ENCODE results near the gene ZNF544.
"Not testable (repeated sequence)": the region's sequence is repeated elsewhere in the genome, so short reads cannot be mapped to it uniquely, and the experiment has no call there.

ZNF544 gene

DNA sequence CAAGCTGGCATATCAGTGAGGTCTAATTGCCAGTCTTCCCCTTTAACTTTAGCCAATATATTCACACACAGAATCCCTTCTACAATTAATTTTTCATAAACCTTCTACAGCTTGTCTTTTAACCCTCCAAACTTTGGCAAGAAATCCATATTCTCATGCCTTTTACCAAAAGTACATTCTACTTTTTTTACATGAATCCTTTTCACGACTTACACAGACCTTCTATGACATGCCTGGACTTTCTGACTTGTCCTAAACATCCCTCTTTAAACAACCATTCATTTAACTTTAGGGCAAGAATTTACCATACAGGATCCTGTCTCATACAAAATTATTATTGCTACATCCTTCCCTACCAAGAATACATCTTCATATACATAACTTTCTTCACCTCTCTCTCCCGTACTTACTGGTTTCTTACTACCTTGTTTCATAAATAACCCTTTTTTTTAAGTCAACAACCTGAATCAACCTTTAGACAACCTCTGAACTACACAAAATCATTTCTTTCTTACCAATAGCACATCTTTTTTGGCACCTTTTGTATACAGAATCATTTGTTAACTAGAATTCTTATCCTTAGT is 23.5 kb downstream of the ZNF544 start:
- no peak for DNase-seq (ENCODE audit: low read depth in 2 of 2)

DNA sequence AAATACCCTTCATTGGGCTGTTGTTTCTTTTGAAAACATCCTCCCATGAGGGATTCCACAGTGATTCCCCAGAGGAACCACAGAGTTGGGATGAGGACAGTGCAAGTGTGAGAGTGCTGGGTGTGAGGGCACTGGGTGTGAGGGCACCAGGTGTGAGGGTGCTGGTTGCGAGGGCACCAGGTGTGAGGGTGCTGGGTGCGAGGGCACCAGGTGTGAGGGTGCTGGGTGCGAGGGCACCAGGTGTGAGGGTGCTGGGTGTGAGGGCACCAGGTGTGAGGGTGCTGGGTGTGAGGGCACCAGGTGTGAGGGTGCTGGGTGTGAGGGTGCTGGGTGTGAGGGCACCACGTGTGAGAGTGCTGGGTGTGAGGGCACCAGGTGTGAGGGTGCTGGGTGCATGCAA is 29.5 kb downstream of the ZNF544 start:
- not testable (repeated sequence) for DNase-seq (ENCODE audit: low read depth in 2 of 2)

DNA sequence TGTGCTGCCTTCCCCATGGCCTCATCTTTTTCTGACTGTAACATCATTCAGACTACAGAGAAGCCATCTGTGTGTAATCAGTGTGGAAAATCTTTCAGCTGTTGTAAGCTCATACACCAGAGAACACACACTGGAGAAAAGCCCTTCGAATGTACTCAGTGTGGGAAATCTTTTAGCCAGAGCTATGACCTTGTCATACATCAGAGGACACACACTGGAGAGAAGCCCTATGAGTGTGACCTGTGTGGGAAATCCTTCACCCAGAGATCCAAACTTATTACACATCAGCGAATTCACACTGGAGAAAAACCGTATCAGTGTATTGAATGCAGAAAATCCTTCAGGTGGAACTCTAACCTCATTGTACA is 32.9 kb downstream of the ZNF544 start:
- no peak for DNase-seq (ENCODE audit: low read depth in 2 of 2)

- DNase-seq (ENCODE audit: low read depth in 2 of 2): no peak
These were observed 33.5 kb downstream of the ZNF544 start for GRCh38 chr19:58261968-58262921.

GRCh38 chr19:58262922-58263296 is 34.2 kb downstream of the ZNF544 start:
- DNase-seq (ENCODE audit: low read depth in 2 of 2): no peak

- no peak for DNase-seq (ENCODE audit: low read depth in 2 of 2)
These were observed 36.4 kb downstream of the ZNF544 start for GRCh38 chr19:58265100-58265499.

- no peak for DNase-seq (ENCODE audit: low read depth in 2 of 2)
These were observed 39.6 kb downstream of the ZNF544 start for GRCh38 chr19:58268344-58268743.

DNA sequence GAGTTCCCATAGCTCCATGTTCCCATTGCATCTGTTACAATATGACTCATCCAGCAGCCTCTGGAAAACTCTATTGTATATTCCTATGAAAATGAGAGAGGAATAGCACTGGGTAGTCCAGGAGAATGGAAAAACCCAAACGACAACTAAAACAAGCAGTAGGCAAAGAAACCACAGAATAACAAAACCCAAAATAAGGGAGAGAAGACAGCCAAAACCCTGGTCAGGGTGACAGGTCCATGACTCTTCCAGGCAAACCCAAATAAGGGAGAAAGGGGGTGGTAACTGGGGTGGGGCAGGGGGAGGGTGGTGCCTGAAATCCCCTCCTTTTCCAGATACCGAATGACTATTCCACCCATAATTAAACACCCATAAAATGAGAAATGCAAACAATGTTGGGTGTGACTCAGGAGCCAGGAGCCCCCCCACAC is 46.1 kb downstream of the ZNF544 start:
- DNase-seq (ENCODE audit: low read depth in 2 of 2): no peak

DNA sequence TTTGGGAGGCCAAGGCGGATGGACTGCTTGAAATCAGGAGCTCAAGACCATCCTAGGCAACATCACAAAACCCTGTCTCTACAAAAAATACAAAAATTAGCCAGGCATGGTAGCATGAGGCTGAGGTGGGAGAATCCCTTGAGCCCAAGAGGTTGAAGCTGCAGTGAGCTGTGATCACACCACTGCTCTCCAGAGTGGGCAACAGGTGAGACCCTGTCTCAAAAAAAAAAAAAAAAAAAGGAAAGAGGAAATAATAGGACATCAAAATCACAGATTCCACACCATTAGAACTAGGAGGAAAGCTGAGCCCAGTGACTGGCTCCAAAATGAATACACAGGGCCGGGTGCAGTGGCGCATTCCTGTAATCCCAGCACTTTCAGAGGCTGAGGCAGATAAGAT is 46.9 kb downstream of the ZNF544 start:
- DNase-seq (ENCODE audit: low read depth in 2 of 2): no peak

GRCh38 chr19:58277197-58277596 is 48.5 kb downstream of the ZNF544 start:
- no peak for DNase-seq (ENCODE audit: low read depth in 2 of 2)

GRCh38 chr19:58277748-58278540 is 49.2 kb downstream of the ZNF544 start:
- no peak for DNase-seq (ENCODE audit: low read depth in 2 of 2)

- DNase-seq (ENCODE audit: low read depth in 2 of 2): peak; percentile 94 to 97
These were observed 49.9 kb downstream of the ZNF544 start, which contains the start of gene ZNF8 for GRCh38 chr19:58278541-58279041. Gene ZNF8 (plus strand): TSS chr19:58278955. CDS start chr19:58279082, 127 bp downstream.

- peak; percentile 30 to 35 for DNase-seq (ENCODE audit: low read depth in 2 of 2)
These were observed 50.6 kb downstream of the ZNF544 start for GRCh38 chr19:58279042-58279924.

- DNase-seq (ENCODE audit: low read depth in 2 of 2): no peak
These were observed 51.2 kb downstream of the ZNF544 start for GRCh38 chr19:58279925-58280316.

DNA sequence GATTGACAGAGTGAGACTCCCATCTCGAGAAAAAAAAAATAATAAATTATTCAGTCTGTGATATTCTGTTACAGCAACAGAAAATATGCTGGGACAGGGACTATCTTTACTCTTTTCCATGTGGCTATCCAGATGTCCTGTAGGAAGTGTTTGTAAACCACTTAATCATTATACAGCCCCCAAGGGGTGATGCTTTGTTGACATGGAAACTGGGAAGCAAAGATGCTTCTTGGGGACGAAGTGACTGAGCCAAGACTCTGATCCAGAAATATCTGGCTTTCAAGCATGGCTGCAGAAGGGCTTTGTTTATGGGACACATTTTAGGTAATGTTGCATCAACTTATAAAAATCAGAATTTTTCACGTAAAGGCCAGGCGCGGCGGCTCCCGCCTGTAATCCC is 55.5 kb downstream of the ZNF544 start:
- no peak for DNase-seq (ENCODE audit: low read depth in 2 of 2)

GRCh38 chr19:58291943-58292342 is 63.2 kb downstream of the ZNF544 start:
- DNase-seq (ENCODE audit: low read depth in 2 of 2): no peak

- DNase-seq (ENCODE audit: low read depth in 2 of 2): no peak
These were observed 66.1 kb downstream of the ZNF544 start for GRCh38 chr19:58294743-58295374.

DNA sequence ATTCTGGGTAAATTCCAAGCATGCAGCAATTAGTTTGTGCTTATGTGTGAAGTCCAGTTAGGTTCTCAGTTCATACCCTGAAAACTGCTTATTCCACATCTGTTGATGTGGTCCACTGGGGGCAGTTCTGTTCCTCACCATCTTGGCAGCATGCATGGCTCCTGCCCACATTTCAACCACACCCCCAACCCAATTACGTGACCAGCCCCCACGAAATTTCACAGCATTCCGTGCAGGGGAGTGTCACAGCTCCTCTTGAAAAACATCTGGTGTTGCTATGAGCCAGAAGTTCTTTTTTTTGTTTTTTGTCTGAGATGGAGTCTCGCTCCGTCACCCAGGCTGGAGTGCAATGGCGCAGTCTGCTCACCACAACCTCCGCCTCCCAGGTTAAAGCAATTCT is 67.4 kb downstream of the ZNF544 start:
- no peak for DNase-seq (ENCODE audit: low read depth in 2 of 2)

DNA sequence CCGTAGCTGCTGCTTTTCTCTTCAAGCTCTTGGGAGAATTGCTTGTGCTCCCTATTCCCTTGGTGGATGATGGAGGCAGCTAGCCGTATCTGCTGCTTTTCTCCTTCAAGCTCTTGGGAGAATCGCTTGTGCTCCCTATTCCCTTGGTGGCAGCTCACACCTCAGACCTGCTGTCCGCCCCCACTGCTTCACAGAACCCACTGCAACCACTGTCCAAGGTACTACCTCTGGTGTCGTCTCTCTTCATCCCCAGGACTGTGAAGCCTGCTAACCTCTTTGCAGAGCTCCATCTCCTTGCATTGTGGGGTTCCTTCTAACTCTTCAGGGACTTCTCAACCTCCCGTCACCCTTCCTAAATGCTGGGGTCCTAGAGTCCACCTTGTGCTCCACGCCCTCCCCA is 71.9 kb downstream of the ZNF544 start:
- no peak for DNase-seq (ENCODE audit: low read depth in 2 of 2)

DNA sequence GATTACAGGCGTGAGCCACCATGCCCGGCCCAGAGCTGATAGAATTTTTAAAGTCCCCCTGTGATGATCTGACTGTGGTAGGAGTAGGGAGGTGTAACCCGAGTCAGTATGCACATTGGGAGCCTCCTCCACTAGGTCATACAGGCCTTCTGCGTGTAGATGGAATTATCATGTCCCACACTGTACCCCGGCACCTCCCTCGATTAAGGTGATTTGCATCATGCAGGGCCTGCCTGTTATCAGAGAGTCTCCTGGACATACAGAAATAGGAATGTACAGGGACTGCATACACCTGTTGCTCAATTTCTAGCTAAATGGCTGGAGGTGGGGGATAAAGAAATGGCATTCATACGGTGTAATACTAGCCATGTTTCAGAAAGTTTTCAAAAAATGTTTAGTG is 75.5 kb downstream of the ZNF544 start:
- no peak for DNase-seq (ENCODE audit: low read depth in 2 of 2)

- DNase-seq (ENCODE audit: low read depth in 2 of 2): no peak
These were observed 76.0 kb downstream of the ZNF544 start for GRCh38 chr19:58304748-58305064.

All from stimulated activated CD4-positive, alpha-beta T cell treated with anti-CD3 and anti-CD28 coated beads, Interleukin-4, amount 100 ng/mL, for 48 hours (primary cell).